Measurements from ENCODE around the gene IFI35. TPM values are rescaled to one million over a fixed set of nuclear protein-coding genes. Genes with fewer than 3 reads are reported as not detected.

IFI35 gene
- polyA plus RNA-seq, 1 of the 3 experiments (the other 2 are of a cell fraction), result 17.6 TPM

DNA sequence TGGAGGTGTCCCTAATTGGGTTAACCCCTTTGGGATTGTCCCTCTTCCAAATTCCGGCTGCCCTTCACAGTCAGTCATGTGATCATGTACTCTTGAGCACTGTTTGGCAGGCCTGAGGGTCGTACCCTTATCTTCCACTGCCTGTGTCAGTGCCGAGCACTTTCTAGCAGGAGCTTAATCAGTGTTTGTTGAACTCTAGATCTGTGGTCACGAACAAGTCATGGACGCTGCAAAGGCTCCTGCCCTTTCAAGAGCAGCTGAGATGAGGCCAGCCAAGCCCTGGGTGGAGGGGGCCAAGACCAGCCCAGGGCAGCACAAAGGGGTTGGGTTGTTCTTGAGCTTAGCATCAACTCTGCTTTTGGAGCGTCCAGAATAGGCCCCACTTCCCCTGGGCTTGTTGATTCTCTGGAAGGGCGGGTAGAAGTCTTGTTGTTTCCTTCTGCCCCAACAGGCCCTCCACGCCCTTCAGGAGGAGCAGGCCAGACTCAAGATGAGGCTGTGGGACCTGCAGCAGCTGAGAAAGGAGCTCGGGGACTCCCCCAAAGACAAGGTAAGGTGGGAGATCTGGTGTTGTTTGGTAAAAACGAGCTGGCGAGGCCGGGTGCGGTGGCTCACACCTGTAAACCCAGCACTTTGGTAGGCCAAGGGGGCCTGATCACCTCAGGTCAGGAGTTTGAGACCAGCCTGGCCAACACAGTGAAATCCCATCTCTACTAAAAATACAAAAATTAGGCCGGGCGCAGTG, 5.3 kb downstream of the IFI35 start:
- TF ChIP-seq GATA2 (CRISPR knock-in tag; IDR thresholded peaks at IDR 0.05) (no peak), EP300 (IDR thresholded peaks at IDR 0.05; ENCODE audit: borderline replicate concordance in 1 of 2, low read depth in 1 of 2, low read length in 1 of 2) (no peak), POLR2AphosphoS5 (IDR thresholded peaks at IDR 0.05; ENCODE audit: low read depth, low read length) (no peak), USF2 (IDR thresholded peaks at IDR 0.05; ENCODE audit: borderline replicate concordance, low read depth, low read length) (no peak), MEF2A (IDR thresholded peaks at IDR 0.05; ENCODE audit: borderline replicate concordance, low read depth) (no peak), RFX5 (IDR thresholded peaks at IDR 0.05; ENCODE audit: low read length) (no peak), FOXM1 (IDR thresholded peaks at IDR 0.05; ENCODE audit: low read depth) (no peak), CHD2 (IDR thresholded peaks at IDR 0.05; ENCODE audit: low read length, partially characterized antibody) (no peak), TEAD4 (IDR thresholded peaks at IDR 0.05; ENCODE audit: borderline replicate concordance, insufficient read depth) (no peak), GABPA (IDR thresholded peaks at IDR 0.05; ENCODE audit: low read depth) (no peak)
- CTCF ChIA-PET, result interaction anchor here (1.0 kb wide), 1 partner anchor 14 kb away, joined by 3 read pairs; the partner anchor contains the start of gene RPL27
- POLR2A ChIA-PET, result interaction anchor here (3.3 kb wide), 1 partner anchor 13 kb away, joined by 17 read pairs; the partner anchor contains the start of gene RPL27
- 93% methylated on average over 15 of the region's 15 CpGs for WGBS (ENCODE audit: low lambda C conversion rate)
- Histone ChIP-seq H3K4me3 (ENCODE audit: low read depth in 2 of 2, low read length in 1 of 2) (no peak overlapping the region), H4K20me1 (ENCODE audit: insufficient read depth) (no peaks in the 10 kb centered on the region), H3K27me3 (ENCODE audit: insufficient read depth) (no peaks in the 10 kb centered on the region), H3K4me1 (ENCODE audit: control insufficient read depth in 1 of 2, insufficient read depth in 2 of 2, low read depth in 1 of 2, low read length in 1 of 2) (no peaks in the 10 kb centered on the region; a peak in 1 of 4 replicates), H3K9me3 (no peaks in the 10 kb centered on the region), H3K9me2 (no peaks in the 10 kb centered on the region), H3K79me2 (ENCODE audit: insufficient read depth) (no peaks in the 10 kb centered on the region), H2AFZ (ENCODE audit: low read depth) (no peak overlapping the region), H3K9ac (no peak overlapping the region), H3K4me2 (no peak overlapping the region), H3K27ac (ENCODE audit: low read depth in 2 of 2, low read length in 1 of 2) (no peak overlapping the region), H3K36me3 (replicated peaks in 1 of 2; ENCODE audit: control insufficient read depth in 1 of 2, insufficient read depth in 2 of 2, low read length in 1 of 2) (peaks cover 3 to 17% of the 10 kb centered on the region in 2 experiments), H3F3A (replicated peaks; ENCODE audit: insufficient read depth) (peaks cover 2% of the 10 kb centered on the region)
- no peak for DNase-seq

DNA sequence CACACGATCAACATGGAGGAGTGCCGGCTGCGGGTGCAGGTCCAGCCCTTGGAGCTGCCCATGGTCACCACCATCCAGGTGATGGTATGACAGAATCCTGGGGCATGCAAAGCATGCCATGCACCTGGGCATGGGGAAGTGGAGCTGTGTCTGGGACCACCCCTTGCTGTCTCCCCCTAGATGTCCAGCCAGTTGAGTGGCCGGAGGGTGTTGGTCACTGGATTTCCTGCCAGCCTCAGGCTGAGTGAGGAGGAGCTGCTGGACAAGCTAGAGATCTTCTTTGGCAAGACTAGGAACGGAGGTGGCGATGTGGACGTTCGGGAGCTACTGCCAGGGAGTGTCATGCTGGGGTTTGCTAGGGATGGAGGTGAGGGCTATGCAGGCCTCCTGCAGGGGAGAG, 6.7 kb downstream of the IFI35 start:
- 95% methylated on average over 7 of the region's 8 CpGs for WGBS (ENCODE audit: low lambda C conversion rate)
- no peak for DNase-seq
- Histone ChIP-seq H3K9me2 (no peaks in the 10 kb centered on the region), H3K4me3 (ENCODE audit: low read depth in 2 of 2, low read length in 1 of 2) (no peak overlapping the region), H3K4me1 (ENCODE audit: control insufficient read depth in 1 of 2, insufficient read depth in 2 of 2, low read depth in 1 of 2, low read length in 1 of 2) (peaks cover 0 to 8% of the 10 kb centered on the region in 2 experiments; a peak in 1 of 4 replicates), H3K9ac (no peak overlapping the region), H2AFZ (ENCODE audit: low read depth) (no peak overlapping the region), H4K20me1 (ENCODE audit: insufficient read depth) (0 out of 2 replicates have a peak, but pooled peaks cover 1% of the 10 kb centered on the region), H3K9me3 (no peaks in the 10 kb centered on the region), H3K27me3 (ENCODE audit: insufficient read depth) (no peaks in the 10 kb centered on the region), H3K36me3 (replicated peaks in 1 of 2; ENCODE audit: control insufficient read depth in 1 of 2, insufficient read depth in 2 of 2, low read length in 1 of 2) (peaks cover 11 to 21% of the 10 kb centered on the region in 2 experiments), H3K79me2 (ENCODE audit: insufficient read depth) (0 out of 2 replicates have a peak, but pooled peaks cover 5% of the 10 kb centered on the region), H3F3A (replicated peaks; ENCODE audit: insufficient read depth) (no peaks in the 10 kb centered on the region), H3K4me2 (no peak overlapping the region), H3K27ac (ENCODE audit: low read depth in 2 of 2, low read length in 1 of 2) (no peak overlapping the region)
- ChIA-PET CTCF (no interaction called here), POLR2A (interaction anchor here (3.3 kb wide), 1 partner anchor 15 kb away, joined by 17 read pairs; the partner anchor contains the start of gene RPL27)
- no peak for TF ChIP-seq FOXJ3 (CRISPR knock-in tag; IDR thresholded peaks at IDR 0.05)
- TF ChIP-seq FOSL2 (IDR thresholded peaks at IDR 0.05; ENCODE audit: borderline replicate concordance, low read depth), result no peak
- no peak for TF ChIP-seq EP300 (IDR thresholded peaks at IDR 0.05; ENCODE audit: borderline replicate concordance in 1 of 2, low read depth in 1 of 2, low read length in 1 of 2)
- no peak for TF ChIP-seq RAD21 (IDR thresholded peaks at IDR 0.05; ENCODE audit: low read length)
- TF ChIP-seq TEAD4 (IDR thresholded peaks at IDR 0.05; ENCODE audit: borderline replicate concordance, insufficient read depth), result no peak
- no peak for TF ChIP-seq EZH2phosphoT487 (IDR thresholded peaks at IDR 0.05; ENCODE audit: borderline replicate concordance, low read depth)
- TF ChIP-seq USF2 (IDR thresholded peaks at IDR 0.05; ENCODE audit: borderline replicate concordance, low read depth, low read length), result no peak
- TF ChIP-seq RXRA (IDR thresholded peaks at IDR 0.05; ENCODE audit: borderline replicate concordance, low read depth), result no peak
- TF ChIP-seq REST (IDR thresholded peaks at IDR 0.05; ENCODE audit: low read depth, low read length), result no peak
- no peak for TF ChIP-seq PBX3 (IDR thresholded peaks at IDR 0.05)
- no peak for TF ChIP-seq MXI1 (IDR thresholded peaks at IDR 0.05; ENCODE audit: low read depth, low read length)
- TF ChIP-seq YY1 (IDR thresholded peaks at IDR 0.05; ENCODE audit: low read depth), result no peak
- TF ChIP-seq TCF12 (IDR thresholded peaks at IDR 0.05), result no peak

All from SK-N-SH (cell line).